Mammary epithelial cell (primary cell): ENCODE data around the gene RPS21.

Experiments used
- EZH2 ChIP-seq: IDR thresholded peaks from 2 replicates; pipeline ENCODE4 v1.6.1; 2012; ENCODE audit warnings: low read length, inconsistent platforms, borderline replicate concordance
- TF ChIP-seq, protein P1 (sequence below), 2 donors: IDR thresholded peaks in 1 of 2; conservative IDR thresholded peaks in 1 of 2; 2 replicates each; pipeline ENCODE4 v1.5.1; 2011 to 2012; ENCODE audit warnings: inconsistent platforms in 2 of 2, low read length in 2 of 2, mild to moderate bottlenecking in 2 of 2, control low read depth in 1 of 2, low read depth in 1 of 2; ENCODE audit not compliant: insufficient read depth in 1 of 2; ENCODE audit errors: extremely low read depth in 1 of 2

GRCh38 chr20:62424249-62425107 is 37.6 kb downstream of the RPS21 start:
- TF ChIP-seq, protein P1, sequence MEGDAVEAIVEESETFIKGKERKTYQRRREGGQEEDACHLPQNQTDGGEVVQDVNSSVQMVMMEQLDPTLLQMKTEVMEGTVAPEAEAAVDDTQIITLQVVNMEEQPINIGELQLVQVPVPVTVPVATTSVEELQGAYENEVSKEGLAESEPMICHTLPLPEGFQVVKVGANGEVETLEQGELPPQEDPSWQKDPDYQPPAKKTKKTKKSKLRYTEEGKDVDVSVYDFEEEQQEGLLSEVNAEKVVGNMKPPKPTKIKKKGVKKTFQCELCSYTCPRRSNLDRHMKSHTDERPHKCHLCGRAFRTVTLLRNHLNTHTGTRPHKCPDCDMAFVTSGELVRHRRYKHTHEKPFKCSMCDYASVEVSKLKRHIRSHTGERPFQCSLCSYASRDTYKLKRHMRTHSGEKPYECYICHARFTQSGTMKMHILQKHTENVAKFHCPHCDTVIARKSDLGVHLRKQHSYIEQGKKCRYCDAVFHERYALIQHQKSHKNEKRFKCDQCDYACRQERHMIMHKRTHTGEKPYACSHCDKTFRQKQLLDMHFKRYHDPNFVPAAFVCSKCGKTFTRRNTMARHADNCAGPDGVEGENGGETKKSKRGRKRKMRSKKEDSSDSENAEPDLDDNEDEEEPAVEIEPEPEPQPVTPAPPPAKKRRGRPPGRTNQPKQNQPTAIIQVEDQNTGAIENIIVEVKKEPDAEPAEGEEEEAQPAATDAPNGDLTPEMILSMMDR (conservative IDR thresholded peaks at IDR 0.05 in 1 of 2, IDR thresholded peaks at IDR 0.05 in 1 of 2; ENCODE audit: extremely low read depth in 1 of 2, insufficient read depth in 1 of 2, low read depth in 1 of 2, low read length in 2 of 2): no peak
- no peak for TF ChIP-seq EZH2
